Right kidney (tissue), 1 donor: ENCODE measurements around the gene THSD4.
"Not testable (repeated sequence)": the region's sequence is repeated elsewhere in the genome, so short reads cannot be mapped to it uniquely, and the experiment has no call there.

Experiments
- DNase-seq: peaks from one replicate; pipeline ENCODE4 v3.0.0-alpha.2; 2016

Gene THSD4

DNA sequence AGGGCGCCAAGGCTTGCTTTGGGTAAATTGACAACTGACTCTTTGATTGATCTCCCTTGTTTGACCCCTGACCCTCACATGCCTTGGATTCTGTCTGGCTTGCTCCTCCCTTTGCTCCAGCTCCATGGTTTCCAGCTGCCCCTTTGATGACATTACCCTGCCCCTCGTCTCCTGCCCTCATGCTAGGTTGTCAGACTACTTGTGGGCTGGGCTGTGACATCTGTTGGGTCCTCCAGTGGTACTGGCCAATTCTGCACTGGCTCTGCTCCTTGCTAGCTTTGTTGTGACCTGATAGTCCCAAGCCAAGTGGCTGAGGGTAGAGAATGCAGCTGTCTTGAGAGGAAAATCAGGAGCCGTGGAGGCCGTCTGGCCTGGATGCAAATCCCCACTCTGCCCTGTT lies 6.2 kb downstream of the THSD4 start:
- DNase-seq: no peak

DNA sequence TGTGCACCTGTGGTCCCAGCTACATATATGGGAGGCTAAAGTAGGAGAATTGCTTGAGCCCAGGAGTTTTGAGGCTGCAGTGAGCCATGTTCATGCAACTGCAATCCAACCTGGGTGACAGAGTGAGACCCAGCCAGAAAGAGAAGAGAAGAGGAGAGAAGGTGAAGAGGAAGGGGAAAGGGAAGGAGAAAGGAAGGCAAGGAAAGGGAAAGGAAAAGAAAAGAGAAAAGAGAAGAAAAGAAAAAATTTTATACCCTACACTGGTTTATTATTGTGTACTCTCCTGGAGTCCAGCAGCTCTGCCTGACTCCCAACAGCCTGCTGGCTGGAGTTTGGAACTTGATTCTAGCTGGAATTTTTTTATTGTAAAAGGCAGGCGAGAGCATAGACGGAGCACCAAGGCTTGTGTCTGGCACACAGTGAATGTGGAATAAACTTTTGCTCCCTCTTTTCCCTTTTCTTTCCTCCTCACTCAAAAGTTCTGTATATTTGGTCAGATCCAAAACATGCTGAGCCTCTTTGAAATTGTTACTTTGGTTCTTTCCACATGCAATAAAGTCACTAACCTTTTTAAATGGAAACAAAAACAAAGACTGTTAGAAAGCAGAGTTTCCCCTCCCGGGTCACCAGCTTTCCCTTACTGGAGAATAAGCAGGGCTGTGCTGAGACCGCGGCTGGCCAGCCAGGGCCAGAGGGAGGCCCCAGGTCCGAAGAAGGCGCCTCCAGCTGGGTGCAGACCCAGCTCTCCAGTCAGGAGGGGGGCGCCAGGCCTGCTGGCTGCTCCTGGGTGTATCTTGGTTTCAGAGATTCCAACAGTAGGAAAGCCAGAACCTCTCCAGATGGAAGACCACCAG lies 9.9 kb downstream of the THSD4 start:
- peak; percentile 57 for DNase-seq

DNA sequence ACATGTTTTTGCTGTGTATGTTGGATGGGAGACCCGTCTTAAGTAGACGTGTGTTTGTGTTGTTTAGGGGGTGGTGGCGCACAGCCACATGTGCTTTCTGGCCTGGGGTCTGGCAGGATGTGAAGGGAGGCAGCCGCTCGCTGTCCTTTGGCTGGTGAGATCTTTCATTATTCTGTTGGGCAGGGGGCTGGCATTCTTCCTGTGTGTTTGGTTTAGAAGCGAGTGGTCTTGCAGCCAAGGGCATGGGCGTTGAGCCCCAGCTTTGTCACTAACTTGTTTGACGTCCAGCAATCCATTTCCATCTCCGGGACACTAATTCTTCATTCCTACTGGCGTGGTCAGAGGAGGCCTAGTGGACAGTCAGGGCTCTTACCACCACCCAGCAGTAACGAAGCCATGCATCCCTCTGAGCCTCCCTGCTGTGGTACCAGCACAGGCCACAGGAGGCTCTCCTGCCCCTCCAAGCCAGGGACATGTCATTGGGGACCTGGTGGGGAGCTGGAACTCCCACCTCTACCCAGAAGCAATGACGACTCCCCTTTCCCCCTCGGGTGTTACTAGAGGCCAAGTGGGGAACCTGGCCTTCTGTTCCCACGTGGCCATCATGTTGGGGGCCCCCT lies 10.7 kb downstream of the THSD4 start:
- no peak for DNase-seq

DNA sequence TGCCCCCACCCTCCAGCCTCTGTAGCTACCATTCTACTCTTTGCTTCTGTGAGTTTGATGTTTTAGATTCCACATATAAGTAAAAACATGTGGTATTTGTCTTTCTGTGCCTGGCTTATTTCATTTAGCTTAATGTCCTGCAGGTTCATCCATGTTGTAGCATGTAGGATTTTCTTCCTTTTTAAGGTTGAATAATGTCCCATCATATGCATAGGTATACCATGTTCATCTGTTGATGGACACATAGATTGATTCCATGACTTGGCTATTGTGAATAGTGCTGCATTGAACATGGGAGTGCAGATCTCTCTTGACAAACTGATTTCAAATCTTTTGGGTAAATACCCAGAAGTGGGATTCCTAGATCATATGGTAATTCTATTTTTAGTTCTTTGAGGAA lies 11.8 kb downstream of the THSD4 start:
- DNase-seq: no peak

DNA sequence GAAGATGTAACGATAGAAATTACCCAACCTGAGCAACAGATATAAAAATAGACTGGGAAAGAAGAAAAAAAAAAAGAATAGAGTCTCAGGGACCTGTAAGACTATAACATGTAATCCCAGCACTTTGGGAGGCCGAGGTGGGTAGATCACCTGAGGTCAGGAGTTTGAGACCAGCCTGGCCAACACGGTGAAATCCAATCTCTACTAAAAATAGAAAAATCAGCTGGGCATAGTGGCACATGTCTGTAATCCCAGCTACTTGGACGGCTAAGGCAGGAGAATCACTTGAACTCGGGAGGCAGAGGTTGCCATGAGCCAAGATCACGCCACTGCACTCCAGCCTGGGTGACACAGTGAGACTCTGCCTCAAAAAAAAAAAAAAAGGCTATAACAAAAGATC lies 12.9 kb downstream of the THSD4 start:
- not testable (repeated sequence) for DNase-seq

DNA sequence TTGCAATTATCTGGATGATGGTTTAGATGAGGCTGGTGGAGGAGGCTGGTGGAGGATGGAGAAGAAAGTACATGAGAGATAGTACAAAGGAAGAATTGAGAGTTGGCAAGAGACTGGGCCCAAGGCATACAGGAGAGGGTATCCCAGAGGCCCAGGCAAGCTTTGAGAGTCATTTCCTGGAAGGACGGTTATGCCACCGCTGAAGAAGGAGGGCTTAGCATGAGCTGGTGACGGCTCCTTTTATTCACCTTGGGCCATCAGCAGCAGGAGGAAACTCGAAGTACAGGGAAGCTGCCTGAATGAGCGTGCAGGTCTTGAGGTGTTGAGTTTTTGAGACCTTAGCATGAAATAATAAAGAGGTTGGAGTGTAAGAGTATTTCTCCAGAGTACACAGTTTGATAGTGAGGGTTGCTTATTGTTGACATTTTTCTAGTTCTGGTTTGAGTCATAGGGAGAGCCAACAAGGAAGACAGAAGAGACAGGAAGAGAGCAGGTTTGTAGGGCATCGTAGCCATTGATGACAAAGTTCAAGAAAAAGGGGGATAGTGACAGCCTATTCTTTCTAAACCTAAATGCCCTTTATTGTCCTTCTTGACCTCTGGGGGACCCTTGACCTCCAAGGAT lies 13.8 kb downstream of the THSD4 start:
- DNase-seq: no peak

DNA sequence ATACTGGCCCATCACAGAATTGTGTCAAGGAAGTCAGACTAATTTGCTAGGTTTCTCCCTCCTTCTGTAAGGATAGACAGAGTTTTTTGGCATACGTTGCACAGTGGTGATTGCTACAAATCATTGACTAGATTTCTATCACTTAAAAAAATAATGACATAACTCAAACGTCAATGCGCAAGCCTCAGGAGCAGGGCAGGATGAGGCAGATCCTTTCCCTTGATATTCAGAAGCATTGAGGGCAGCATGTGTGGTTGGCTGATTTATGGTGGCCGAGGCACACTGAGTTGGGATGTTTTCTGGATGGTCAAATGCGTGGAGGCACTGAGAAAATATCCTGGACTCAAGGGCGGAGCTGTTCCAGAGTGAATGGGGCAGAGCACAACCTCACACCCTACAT lies 14.4 kb downstream of the THSD4 start:
- DNase-seq: no peak

DNA sequence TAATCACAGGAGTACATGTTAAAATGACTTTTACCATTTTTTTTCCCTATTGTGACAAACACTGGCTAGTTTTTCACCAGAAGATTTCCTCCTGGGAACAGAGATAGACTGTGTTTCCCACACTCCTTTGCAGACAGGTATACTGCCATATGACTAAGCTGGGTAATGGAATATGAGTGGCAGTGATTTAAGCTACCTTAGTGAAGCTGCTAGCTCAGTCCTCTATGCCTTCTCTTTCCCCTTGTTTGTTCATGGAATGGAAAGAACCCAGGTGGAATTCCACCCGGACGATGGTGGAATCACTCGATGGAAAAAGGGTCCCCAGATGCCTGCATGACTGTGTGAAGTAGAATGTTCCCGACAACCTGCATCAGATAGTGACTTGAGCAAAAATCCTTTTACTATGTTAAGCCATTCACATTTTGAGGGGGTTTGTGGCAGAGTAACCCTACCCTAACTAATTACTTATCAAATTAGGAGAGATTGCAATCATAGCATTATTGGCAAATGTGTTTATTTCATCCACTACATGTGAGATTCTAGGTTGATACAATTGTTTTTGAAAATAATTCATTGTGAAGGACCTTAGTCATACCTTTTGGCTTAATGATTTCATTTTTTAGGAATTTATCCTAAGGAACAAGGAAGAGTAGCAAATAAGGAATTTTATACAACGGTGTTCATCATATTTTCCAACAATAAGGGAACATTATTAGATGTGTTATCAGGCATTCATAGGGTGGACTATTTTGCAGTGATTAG lies 16.5 kb downstream of the THSD4 start:
- no peak for DNase-seq

DNA sequence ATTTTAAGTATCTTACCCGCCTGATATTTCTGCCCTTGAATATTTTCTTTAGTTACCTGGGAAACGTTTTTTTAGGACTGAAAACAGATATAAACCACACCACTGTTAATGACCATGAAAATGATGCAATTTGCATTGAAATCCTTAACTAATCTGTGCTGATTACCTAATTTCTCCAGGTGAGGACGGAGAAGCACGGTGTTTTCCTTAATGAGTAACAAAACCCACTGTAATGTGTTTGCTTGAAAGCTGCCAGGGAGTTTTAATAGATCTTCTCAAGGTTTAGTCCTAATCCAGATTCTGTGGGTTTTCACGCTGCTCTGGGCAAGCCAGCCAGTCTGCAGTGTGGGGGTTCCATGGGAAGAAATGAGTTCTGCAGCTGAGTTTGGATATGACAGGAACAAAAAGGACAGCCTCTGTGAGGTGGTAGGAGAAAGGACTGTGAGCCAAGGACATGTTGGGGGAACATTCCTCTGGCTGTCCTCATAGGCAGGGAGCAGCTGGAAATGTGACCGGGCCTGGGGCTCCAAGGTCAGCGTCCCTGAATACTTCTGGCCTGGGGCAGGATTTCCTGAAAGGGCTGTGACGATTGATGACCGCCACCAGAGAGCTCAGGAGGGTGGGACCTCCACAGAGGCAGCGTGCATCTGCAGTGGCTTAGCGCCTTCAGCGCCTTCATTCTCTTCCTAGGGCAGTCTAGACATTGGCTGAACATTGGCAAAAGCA lies 18.6 kb downstream of the THSD4 start:
- DNase-seq: peak; percentile 35

DNA sequence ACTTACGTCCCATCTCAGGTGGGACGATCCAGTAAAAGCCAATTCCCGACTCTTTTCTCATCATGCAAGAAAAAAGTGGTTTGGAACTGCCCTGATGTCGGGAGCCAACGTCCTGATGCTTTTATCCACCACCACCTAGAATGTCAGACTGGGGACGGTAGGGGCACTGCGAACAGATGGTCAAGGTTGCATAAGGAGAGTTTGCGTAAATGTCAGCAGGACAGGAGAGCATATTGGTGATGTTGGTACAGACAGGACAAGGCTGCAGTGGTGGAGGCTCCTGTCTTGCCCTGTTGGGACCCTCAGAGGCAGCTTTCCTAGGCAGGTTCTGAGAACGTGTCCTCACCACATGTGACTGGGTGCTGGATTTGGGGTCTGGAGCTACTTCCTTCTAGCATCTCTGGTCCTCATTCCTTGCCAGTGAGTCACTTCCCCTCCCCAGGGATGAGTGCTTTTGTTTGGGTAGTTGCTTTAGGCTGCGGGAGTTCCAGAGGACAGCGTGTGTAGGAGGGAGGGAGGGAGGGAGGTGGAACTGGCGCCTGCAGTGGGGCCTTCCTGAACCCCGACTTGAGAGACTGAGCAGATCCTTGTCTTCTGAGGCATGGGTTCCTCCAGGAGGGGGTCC lies 21.0 kb downstream of the THSD4 start:
- no peak for DNase-seq

DNA sequence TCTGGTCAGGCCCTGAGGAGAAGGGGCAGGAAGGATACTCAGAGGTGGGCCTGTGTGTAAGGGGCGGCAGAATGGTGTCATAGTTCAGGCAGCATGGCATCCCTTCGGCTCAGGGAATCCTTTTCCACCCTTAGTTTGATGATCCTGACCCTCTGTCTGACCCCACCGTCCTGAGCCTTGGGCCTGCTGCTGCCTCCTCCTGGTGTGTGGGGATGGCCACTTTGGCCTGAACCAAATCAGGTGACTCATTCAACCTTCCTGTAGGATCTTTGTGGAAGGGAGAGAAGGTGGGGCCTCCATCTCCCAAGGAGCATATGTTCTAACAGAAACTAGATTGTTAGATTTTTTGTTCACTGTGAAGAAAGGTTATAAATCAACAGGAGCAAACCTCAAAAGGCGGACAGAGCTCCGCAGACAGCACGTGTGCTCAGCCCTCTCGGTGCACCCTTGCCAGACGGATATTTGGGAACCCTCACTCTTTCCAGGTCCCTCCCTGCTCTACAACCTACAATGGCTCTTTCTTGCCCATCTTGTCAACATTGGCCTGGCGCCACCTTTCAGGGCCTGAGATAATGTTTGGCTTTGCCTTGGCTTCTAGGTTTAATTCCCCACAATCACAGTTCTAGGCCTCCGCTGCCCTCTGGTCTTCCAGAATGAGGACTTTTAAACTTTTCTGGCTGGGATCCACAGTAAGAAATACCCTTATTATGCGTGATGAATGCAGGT lies 21.7 kb downstream of the THSD4 start:
- no peak for DNase-seq

DNA sequence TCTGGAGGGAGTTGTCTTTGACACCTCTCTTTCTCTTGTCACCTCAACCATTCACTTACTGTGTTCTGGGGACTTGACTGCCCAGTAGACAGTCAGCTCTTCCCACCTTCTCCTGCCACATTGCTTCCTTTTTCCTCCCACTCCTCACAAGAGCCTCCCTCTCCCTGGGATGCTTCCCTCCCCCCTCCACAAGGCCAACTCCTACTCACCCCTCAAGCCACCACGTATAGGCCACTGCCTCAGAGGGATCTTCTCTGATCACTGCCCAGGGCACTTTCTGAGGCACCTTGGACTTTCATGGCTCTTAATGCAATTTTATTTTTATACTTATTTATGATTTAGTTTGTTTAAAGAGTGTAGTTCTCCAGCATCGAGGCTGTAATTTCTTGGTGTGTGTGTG lies 23.2 kb downstream of the THSD4 start:
- DNase-seq: no peak

DNA sequence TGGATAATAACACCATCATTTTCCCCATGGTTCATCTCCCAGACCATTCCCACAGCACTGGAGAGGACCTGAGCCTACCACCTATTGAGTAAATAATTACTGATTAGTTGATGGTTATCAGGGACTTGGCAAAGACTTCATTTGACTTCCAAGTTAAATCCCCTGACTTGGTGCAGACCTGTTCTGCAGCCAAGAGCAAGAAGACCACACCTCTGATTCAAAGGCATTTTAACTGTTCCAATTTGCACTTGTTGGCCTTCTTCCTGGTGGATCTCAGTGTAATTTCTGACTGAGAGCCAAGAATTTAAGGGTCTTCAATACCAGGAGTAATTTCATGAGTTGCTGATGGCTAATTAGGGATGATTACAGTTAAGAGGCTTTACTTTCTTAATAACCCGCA lies 24.0 kb downstream of the THSD4 start:
- DNase-seq: no peak

DNA sequence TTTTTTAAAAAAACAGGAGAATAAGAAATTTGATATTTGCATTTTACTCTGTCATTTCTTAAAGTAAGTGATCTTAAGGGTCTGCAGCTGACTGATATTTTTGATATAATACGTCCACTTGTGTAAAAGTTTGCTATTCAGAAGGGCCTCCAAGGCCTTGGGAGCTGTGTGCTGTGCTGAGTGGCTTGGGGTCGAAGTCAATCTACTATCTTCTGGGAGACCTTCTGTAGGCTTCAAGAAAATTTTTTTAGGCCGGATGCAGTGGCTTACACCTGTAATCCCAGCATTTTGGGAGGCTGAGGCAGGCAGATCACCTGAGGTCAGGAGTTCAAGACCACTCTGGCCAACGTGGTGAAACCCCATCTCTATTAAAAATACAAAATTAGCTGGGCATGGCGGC lies 26.3 kb downstream of the THSD4 start:
- no peak for DNase-seq

DNA sequence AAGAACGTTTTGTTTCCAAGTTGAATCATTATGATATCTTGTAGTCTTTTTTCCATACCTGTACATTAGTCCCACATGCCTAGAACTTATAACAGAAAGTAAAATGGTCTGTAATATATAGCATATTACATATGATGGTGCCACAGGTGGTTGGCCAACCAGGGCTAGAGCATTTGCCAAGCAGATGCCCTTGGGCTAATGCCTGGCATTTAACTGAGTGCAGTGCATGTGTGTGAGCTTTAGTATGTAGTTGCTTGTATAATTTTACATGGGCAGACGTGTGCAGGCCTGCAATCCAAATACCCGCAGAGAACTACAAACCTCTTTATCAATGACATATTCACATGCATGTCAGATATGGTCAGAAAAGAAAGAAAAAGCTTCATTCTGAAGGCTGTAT lies 27.5 kb downstream of the THSD4 start:
- DNase-seq: no peak

DNA sequence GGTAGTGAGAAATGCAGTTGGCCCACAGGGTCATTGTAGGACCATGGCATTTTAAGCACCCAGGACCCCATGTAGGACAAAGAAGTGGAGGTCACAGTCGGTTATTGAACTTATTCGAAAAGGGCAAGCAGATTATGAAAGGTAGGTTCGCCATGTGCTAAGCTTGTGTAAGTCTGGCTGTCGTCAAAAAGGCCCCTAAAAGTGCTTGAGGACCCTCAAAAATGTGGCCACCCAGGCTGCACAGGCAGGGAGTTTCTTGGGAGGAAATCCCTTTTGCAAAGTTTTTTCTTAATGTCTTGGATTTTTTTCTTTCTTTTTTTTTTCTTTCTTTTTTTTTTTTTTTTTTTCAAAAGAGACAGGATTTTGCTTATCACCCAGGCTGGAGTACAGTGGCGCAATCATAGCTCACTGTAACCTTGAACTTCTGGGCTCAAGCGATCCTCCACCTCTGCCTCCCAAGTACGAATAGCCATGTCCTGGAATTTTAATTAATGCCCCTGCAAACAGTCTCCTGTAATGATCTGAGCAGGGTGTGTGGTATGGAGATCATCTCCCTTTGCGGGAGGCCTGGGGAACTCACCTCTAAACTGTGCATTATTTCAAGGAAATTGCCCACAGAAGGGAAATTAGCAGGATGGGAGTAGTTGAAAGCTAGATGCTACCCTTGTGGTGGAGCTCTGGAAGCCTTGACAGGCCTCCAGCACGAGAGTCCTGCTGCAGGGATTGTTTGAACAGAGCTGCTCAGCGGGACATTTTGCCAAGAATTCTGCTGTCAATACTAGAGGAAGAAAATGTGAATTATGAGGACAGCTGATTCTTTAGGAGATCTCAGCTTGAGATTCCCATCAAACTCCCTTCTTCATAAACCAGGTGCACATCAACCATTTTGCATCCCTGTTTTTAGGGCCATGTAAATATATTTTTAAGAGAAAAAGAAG lies 28.4 kb downstream of the THSD4 start:
- no peak for DNase-seq

DNA sequence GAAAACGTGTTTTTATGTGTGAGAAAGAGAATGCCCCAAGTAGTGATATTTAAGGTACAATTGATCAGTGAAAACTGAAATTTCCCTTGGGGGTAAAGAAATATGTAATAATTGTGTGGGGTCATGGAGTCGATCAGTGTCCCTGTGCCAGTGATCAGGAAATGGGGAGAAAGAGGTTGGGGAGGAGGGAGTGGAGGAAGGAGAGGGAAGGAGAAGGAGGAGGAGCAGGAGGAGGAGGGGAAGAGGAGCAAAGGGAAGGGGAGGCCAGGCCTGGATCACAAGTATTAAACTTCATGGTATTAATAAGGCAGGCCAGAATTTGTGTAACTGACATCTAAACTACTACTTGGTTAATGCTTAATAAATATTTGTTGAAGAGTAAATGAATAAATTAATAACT lies 30.4 kb downstream of the THSD4 start:
- no peak for DNase-seq

DNA sequence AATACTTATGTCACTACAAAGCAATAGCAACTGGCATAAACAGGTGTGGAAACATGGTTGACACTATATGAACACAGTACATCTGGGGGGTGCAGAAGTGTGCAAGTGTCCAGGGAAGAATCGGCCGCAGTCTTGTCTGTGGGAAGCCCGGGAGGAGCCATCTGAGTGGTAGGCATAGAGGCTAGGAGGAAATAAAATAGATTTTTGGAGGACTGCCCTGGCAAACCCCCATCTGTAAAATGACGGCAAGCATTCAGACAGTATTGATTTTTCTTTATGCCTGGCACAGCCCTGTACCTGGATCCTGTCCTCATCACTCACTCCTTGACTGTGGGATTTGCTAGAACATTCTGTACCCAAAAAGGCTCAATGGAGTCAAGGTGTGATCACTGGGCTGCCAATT lies 31.3 kb downstream of the THSD4 start:
- DNase-seq: no peak

DNA sequence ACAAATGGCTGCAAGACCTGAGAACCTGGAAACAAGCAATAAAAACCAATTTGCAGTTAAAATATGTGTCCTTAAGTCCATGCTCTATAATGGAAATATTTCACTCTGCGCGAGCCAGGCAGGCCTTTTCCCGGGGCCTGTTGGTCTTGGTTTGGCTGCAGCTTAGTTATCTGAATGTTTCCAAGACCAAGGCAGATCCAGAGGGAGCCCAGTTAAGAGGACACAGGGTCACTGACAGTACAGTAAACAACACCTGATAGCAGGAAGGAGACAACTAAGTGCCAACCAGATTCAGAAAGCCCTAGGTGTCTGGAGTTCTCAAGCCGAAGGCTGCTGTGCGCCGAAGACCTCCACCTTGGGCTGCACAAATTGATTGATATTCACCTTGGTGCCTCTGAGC lies 32.8 kb downstream of the THSD4 start:
- DNase-seq: no peak
